Mucosa of gallbladder (tissue), 1 donor: Measurements from ENCODE around the gene TBK1. TPM values are rescaled to one million over a fixed set of nuclear protein-coding genes. Genes with fewer than 3 reads are reported as not detected.
"Not testable (repeated sequence)": the region's sequence is repeated elsewhere in the genome, so short reads cannot be mapped to it uniquely, and the experiment has no call there.

Experiments used
- DNase-seq: peaks from one replicate; pipeline ENCODE4 v3.0.0-alpha.2; 2020; ENCODE audit warnings: low spot score
- total RNA-seq: library from RNA; stranded (reverse); gene quantifications from one replicate; pipeline ENCODE4 v1.2.1, GENCODE V29; 2021
- donor health status: DM: no; HTN: no; CAD: no.

Gene TBK1
- total RNA-seq, 1 donor from 2014 or later: 23.6 TPM

DNA sequence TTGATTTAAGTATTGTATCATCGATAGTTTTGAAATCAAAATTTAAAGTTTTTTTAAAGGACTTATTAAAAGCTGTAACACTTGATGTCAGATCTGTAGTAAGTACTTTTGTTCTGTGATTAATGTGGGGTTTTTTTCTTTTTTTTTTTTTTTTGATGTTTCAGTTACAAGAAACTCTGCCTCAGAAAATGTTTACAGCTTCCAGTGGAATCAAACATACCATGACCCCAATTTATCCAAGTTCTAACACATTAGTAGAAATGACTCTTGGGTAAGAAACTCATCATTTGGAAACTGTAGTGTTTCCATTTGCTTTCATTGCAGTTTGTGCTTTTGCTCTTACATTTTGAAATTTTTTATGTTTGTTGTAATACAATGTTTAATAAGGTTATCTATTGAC lies 45.6 kb downstream of the TBK1 start:
- no peak for DNase-seq

DNA sequence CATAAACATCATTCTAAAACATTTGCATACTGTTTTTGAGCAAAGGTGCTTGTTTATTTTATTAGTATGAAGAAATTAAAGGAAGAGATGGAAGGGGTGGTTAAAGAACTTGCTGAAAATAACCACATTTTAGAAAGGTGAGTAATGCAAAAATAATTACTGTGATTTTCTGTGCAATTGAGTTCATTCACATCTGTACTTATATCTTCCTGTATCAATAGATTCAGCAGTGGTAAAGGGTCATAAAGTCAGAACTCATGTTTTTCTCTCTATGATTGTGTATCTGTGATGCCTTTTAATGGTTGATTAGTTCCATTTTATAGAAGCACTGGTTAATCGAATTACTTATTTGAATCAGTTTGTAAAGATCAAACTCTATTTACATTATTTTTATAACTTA lies 46.0 kb downstream of the TBK1 start:
- DNase-seq: no peak

DNA sequence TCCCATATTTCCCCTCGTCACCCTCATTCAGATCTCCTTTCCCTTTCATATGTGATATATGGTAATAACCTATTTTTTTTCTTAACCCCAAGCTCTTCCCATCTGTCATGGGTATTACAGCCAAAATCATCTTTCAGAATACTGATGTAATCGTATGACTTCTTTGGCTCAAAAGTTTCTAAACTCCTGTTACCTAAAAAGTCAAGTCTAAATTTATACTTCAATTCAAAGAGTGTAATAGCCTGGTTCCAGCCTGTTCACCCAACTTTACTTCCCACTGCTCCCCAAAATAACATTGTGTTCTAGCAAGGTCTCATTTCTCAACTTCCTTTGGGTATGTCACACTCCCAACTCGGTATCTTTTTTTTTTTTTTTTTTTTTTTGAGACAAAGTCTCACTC lies 48.5 kb downstream of the TBK1 start:
- no peak for DNase-seq

DNA sequence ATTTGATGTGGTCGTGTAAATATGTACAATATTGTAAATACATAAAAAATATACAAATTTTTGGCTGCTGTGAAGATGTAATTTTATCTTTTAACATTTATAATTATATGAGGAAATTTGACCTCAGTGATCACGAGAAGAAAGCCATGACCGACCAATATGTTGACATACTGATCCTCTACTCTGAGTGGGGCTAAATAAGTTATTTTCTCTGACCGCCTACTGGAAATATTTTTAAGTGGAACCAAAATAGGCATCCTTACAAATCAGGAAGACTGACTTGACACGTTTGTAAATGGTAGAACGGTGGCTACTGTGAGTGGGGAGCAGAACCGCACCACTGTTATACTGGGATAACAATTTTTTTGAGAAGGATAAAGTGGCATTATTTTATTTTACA lies 49.6 kb downstream of the TBK1 start:
- DNase-seq: no peak

DNA sequence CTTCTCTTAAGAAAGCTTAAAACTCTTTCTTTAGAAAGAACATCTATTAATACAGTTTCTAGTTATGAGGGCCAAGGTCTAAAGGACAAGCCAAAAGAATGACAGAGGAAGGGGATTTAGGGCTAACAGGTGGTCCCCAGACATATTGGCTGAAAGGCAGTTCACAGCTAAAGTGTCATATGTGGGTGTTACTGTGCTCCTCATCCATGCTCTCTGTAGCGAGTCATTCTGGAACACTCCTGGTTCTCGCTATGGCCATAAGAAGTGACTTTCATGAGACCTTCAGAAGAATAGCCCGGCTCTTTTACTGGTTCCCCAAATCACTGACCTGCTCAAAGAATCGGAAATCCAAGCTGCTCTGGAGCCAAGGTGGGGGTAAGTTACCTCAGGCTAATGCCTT lies 55.0 kb downstream of the TBK1 start:
- DNase-seq: no peak

DNA sequence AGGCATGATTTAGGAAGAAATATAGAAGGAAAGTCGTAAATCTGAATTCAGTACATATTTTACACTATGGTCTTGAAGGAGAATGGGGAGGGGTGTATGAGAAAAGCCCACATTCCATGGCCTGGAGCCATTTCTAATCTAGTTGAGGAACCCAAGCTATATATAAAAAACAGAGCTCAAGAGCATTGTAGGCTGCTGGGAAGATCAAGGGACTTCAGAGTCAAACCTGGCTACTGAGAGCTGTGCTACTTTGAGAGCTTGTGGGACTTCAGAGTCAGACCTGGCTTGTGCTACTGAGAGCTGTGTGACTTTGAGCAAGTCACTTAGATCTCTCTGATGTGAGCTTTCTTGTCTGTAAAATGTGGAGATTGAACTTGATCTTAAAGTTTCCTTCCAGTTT lies 58.7 kb downstream of the TBK1 start:
- no peak for DNase-seq

DNA sequence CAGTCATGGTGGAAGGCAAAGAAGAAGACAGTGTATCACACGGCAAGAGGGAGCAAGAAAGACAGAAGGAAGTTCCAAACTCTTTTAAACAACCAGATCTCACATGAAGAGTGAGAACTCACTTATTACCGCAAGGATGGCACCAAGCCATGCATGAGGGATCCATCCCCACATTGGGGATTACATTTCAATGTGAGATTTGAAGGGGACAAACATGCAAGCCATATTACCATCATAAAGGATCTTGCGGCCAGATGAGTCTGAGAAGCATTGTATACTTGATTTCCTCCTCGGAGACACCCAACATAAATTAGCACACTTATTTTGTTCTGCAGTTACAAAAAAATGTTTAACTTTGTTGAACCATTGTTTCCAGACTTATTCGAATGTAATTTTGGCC lies 66.5 kb downstream of the TBK1 start:
- no peak for DNase-seq

DNA sequence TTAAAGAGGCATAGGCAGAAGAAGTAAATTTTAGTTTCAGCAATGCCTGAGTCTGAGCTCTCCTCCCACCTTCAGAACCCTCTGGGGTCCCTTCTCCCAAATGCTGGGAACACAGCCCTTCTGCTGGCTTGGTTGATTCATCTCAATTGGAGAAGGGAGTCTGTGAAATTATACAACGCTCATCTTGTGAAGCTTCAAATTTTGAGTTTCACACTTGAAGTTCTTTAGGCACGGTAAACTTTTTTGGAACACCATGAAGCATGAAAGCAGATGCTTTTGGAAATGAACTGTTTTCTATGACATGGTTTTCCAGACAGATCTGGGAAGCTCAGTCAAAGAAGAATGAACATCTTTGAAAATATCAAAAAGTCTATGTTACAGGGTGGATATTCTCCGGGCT lies 69.9 kb downstream of the TBK1 start:
- DNase-seq: no peak

DNA sequence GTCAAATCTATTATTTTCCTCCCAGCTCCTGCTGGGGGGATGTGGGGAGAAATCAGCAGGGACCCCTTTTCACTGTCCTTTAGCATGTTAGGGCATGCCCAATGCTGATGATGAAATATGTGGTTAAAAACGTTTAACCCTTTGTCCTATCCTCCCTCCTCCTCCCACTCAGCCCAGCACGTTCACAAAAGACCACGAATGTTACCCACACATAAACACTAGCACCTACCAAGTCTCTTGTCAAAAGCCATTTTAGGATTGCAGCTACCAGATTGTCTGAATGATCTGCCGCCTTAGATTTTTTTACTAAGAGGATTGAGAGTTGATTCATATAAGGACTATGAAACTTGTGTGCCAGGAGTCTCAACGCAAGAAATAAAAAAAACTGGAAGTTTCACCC lies 70.4 kb downstream of the TBK1 start:
- DNase-seq: no peak

DNA sequence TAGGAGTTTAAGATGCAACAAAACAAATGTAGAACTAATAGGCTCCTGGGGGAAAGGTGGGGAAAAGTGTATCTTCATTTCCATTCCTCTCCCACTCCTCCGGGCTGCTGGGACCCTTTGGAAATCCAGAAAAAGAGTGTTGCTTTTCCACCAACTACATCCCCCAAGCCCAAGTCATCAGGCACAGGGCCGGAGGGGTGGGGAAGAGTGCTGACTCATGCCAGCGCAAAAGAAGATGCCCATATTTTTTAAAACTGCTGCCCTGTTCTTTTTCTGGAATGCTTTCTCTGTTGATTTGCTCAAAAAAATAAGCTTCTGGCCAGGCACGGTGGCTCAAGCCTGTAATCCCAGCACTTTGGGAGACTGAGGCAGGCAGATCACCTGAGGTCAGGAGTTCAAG lies 70.9 kb downstream of the TBK1 start:
- DNase-seq: no peak

DNA sequence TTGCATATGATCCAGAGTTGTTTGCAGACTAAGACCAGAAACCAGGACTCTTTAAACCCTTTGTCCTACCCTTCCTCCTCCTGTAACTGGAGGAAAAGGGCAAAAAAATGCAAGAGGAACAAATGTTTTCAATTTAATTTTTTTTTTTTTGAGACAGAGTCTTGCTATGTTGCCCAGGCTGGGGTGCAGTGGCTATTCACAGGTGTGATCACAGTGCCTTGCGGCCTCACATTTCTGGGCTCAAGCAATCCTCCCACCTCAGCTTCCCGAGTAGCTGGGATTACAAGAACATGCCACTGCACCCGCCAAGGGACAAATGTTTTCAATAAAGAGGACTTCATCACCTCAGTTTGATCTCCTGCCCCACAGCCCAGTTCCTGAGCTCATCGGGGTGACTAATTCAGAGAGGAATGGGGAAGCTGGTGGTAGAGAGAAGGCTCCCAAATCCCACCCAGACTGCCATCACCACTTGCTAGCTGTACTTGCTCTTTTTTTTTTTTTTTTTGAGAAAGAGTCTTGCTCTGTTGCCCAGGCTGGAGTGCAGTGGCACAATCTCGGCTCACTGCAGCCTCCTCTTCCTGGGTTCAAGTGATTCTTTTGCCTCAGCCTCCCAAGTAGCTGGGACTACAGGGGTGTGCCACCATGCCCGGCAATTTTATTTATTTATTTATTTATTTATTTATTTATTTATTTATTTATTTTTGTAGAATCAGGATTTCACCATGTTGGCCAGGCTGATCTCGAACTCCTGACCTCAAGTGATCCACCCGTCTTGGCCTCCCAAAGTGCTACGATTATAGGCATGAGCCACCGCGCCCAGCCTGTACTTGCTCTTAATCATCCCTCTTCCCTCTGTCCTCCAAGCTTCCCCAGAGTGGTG lies 71.9 kb downstream of the TBK1 start:
- DNase-seq: not testable (repeated sequence)

DNA sequence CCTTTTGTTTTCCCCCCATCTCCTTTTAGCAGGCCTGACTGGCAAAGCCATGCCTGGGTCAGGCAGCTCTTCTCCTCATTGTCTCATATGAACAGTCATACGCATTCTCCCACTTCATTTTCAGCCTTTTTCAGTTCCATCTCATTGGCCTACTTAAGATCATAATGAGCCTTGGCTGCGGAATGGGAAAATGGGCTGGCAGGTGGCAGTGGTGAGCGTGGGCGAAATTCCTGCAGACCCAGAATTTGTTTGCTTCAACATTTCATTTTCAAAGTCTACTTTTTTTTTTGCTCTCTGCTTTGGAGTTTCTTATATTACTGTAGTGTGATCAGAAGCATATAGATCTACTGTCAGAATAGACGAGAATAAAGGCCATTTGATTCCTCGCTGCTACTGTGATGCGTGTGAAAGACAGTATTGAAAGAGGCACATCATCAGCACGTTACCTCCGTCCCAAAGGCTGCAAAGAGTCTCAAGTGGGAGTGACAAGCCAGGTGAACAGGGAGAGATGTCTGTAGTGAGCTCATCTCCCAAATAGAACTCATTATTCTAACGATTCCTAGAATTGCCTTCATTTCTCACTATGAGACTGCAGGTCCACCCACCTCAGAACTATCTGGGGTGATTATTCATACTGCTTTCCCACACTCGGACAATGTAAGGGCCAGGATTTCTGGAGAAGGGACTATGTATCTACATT lies 73.7 kb downstream of the TBK1 start:
- DNase-seq: no peak

DNA sequence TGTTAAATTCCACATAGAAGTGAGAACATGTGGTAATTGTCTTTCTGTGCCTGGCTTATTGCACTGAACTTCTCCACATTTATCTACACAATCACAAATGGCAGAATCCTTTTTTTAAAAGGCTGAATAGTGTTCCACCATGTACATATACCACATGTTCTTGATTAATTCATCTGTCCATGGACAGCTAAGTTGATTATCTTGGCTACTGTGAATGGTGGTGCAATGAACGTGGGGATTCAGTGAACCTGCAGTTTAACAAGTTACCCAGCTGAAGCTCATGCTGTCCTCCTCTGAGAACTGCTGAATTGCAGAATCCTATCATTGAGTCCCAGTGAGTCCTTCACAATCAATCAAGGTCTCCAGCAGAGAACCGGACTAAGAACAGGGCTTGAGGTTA lies 74.9 kb downstream of the TBK1 start:
- no peak for DNase-seq

DNA sequence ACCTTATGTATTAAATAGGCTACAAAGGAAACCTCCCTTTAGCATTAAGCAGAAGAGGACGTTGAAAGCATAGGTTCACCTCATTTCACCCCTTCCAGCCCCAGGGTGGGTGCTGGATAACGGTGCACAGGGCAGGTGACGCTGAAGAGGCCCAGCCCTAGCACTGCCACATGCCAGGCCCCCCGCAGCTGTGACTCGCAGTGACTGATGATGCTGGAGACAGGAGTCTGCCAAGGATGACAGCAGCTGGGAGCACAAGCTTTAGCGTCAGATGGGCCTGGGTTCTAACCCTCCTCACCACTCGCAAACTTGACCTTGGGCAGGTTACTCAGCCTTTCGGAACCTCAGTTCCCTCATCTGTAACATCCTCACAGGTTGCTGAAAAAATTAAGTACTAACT lies 76.7 kb downstream of the TBK1 start:
- no peak for DNase-seq

DNA sequence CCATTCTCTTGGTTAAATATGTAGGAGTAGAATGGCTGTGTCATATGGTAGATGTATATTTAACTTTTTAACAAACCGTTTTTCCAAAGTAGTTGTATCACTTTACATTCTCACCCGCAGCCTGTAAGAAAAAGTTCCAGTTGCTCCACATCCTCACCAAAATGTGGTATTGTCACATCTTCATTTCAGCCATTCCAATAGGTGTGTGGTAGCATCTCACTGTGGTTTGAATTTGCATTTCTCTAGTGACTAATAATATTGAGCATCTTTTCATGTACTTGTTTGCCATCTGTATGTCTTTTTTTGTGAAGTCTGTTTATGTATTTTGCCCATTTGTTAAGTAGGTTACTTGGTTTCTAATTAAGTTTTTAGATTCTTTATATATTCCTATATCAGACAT lies 78.6 kb downstream of the TBK1 start:
- DNase-seq: no peak

DNA sequence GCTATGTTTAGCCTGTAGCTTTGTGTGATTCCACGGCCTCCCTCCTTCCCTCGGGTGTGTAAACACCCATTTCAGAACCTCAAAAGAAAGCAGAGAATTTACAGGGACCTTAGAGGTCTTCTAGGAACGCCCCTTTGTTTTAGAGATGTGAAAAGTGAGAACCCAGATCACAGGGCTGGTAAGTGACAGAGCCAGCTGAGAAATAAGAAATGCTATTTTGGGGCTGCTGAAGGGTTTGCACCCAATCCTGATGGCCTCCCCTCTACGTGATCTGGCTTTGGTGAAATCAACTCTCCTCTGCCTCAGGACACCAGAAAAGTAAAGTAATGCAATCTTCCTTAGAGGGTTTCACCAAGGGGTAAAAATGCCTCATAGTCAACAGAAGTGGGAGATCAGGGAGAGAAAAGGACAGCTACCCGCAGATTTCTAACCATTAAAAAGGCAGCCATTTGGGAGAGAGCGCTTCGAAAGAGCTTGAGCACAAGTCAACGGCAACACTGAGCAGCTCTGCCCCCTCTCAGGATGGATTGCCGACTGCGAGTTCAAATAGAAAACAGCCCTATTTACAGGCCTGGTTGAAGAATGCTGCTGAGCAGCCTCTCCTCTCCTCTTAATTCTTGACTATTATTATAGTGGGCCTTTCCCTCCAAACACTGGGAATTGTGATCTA lies 79.9 kb downstream of the TBK1 start:
- no peak for DNase-seq

DNA sequence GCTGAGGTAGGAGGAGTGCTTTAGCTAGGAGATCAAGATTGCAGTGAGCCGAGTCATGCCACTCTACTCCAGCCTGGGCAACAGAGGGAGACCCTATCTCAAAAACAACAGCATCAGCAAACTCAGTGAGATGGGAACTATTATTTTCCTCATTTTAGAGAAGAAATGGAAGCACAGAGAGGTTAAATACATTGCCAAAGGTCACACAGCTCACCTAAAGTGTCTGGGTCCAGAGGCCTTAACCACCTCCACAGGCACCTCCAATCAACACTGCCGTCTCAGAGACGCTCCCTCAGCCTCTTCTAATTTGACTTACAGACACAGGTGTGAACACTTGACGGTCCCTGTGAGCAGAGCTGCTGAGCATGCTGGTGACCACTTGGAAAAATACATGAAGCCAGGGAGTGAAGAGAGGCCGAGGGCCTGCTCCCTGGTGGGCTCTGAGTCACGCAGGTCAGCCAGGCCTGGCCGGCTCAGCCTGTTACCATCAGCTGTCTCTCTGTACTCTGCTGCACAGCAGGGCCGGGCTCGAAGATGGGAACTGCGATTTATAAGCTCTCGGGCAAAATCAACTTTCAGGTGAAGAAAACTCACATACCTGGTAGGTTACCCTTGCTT lies 80.9 kb downstream of the TBK1 start:
- no peak for DNase-seq

DNA sequence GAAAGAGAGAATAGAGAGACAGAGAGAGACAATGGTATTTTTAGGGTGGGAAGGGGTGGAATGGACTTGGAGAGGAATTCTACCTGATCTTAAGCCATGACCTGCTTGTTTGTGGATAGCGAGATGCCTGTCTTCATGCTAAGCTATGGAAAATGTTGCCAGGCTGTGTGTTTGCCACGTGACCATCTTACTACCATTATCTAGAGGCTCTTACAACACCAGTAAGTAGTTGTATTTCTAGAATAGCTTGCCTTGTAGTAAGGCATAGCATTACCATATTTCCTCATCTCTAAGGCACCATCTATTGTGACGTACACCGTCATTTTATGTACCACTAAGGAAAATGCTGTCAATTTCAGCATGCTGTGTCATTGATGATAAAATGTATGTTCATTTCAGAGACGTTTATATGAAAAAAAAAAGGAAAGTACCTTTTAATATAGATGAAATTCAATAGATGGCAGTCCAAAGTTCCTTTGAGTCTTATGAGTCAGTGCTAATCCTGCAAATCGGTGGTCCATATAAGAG lies 82.8 kb downstream of the TBK1 start:
- no peak for DNase-seq

DNA sequence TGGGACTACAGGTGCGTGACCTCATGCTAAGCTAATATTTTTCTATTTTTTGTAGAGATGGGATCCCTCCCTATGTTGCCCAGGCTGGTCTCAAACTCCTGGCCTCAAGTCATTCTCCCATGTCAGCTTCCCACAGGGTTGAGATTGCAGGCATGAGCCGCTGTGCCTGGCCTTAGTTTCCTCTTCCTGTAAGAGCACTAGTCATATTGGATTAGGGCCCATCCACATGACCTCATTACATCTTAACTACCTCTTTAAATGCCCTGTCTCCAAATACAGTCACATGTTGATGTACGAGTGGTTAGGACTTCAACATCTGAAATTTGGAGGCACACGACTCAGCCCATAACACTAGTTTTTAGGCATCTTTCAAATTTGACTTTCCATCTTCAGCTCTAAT lies 86.2 kb downstream of the TBK1 start:
- no peak for DNase-seq

DNA sequence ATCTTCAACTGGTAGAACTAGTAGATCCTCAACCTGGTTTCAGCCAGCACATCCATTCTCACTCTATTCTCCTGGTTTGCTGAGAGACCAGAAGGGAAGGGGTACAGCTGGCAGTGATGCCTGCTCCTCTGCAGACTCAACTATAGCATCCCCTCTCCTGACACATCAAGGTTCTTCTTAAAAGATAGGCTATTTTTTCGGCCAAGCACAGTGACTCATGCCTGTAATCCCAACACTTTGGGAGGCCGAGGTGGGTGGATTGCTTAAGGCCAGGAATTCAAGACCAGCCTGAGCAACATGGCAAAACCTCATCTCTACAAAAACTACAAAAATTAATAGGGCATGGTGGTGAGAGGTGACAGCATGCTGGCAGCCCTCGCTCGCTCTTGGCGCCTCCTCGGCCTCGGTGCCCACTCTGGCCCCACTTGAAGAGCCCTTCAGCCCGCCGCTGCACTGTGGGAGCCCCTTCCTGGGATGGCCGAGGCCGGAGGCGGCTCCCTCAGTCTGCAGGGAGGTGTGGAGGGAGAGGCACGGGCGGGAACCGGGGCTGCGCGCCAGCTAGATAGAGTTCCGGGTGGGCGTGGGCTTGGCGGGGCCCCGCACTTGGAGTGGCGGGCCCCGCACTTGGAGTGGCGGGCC lies 90.6 kb downstream of the TBK1 start:
- DNase-seq: not testable (repeated sequence)

DNA sequence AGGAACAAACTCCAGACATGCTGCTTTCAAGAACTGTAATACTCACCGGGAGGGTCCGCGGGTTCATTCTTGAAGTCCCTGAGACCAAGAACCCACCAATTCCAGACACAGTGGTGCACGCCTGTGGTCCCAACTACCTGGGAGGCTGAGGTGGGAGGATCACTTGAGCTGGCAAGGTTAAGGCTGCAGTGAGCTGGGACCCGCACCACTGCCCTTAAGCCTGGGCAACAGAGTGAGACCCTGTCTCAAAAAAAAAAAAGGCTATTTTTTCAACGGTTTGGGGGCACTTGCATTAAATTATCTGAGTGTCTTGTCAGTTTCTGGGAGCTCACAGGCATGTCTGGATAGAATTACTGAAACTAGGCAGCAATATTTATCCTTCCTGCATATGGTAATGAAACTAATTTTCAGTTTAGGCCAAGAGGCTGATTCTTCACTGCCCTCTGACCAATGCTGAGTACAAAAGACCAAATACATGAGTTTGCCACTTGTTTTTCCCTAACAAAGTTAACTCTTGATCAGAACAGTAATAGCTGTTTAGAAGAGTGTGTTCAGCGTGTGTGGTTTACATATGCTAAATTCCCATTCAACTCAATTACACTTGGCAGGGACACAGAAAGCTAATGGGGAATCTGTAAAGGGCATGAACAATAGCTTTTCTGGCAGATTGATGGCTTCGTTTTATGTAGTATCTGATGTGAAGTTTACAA lies 92.6 kb downstream of the TBK1 start:
- no peak for DNase-seq
